NCI-H1092 (cell line): Measurements from ENCODE around the gene HSDL1.

Experiments used
- DNase-seq: peaks from one replicate; lab custom pipeline; 2025; lab: John Stamatoyannopoulos, UW

The HSDL1 gene

DNA sequence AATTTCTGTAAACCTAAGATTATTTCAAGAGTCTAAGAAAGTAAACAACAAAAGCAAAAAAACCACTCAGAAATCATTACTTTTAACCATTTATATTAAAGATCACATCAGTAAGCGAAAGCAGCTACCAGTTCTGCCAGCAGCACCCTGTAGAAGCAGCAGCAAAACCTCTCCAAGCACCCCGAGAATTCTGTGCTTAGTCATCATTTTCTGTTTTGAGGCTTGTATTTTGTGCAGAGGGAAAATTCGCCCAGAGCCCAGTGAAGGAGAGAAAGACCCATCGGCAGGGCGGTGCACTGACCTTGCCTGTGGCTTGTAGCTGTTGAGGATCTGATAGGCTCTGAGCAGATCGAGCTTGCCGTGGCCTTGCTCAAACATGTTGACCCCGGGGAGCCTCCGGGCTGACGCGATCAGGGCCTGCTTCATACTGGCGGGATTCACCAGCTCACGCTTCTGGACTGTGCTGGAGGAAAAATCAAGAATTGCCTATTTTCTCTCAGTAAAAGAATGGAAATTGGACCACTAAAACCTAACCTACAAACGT, 63.5 kb downstream of the HSDL1 start:
- DNase-seq = no peak

DNA sequence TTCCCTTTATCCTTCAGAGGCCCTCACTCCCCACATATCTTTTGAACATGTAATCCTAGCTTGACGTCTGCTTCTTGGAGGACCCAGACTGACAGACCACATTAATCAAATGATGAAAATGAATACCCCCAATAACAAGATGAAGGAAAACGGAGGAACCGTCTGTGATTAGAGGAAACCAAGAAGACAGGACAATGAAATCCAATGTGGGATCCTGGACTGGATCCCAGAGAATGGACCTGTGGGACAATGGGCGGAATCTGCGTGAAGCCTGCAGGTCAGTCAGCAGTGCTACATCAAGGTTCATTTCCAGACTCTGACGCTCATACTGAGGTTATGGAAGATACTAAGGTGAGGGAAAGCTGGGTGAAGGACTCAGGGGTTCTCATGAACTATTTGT, 64.2 kb downstream of the HSDL1 start:
- DNase-seq = no peak

DNA sequence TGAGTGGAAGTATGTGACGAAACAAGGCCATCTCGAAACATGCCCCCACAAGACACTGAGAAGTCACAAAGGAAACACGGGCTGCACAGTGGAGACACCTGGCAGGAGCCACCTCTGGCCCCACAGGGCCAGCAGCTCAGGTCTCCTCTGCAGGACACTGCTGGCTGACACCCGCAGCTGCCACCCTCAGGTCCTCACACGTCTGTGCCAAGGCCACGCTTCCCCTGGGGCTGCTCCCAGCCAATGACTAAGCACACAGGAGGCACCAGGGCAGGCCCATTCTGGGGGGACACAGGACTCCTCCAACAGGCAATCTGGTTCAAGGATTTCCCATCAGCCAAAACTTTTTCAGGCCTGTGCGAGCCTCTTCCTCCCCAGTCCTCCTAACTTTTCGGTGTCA, 64.6 kb downstream of the HSDL1 start:
- no peak for DNase-seq

DNA sequence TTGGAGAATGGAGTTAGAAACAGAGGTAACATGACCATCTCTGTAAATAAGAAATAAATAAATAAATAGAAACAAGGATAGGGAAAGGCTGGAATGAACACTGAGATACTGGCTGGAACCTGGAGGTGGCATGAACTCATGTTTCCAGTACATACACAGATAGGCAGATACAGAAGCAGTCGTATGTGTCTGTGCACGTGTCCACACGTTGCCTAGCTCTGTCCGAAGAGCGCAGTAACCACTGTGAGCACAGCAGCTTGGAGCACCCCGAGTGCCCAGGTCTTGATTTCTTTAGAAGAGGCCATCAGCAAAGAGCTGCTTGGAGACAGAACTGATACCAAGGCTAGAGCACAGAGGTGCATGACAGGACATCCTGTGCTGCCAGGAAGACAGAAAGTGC, 65.3 kb downstream of the HSDL1 start:
- no peak for DNase-seq

DNA sequence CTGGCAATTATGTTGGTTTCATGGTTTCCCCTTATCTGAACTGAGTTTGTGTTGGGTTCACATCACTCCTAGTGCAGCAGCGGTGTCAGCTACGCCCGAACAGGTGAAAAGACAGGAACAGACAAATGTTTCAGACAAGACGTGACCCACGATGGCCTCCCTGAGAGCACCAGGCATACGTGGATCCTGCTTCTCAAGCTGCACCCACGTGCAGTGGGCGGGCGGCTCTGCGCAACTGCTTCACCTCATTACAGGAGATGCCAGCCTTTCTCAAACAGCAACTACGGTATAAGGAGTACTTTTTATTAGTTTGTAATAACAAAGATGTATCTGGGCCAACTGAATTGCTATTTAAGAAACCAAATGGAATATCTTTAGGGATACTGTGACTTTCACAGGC, 69.6 kb downstream of the HSDL1 start:
- DNase-seq = no peak

DNA sequence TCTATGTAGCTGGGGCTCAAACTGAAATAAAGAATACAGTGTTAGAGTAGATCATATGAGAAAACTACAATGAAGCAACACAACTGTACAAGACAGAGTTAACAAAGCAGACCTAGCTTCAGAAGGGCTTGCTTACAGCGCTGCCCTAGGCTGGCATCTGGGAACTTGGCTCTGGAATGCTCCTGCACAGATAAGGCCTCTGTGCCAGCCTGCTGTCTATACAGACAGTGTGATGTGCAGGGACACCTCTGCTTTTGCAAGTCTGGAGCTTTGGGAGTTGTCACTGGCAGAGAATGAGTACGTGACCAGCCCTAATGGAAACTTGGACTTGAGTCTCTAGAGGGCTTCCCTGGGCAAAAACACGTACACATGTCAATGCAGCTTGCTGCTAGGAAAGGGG, 70.3 kb downstream of the HSDL1 start:
- DNase-seq = no peak
